SKM-1 treated with dmso at 0.1 percent for 144 hours (cell line): ENCODE measurements around the gene CCL21.

Source experiments
- DNase-seq: peaks from one replicate; lab custom pipeline; 2025; ENCODE audit not compliant: unreplicated experiment; lab: John Stamatoyannopoulos, UW

CCL21 gene

DNA sequence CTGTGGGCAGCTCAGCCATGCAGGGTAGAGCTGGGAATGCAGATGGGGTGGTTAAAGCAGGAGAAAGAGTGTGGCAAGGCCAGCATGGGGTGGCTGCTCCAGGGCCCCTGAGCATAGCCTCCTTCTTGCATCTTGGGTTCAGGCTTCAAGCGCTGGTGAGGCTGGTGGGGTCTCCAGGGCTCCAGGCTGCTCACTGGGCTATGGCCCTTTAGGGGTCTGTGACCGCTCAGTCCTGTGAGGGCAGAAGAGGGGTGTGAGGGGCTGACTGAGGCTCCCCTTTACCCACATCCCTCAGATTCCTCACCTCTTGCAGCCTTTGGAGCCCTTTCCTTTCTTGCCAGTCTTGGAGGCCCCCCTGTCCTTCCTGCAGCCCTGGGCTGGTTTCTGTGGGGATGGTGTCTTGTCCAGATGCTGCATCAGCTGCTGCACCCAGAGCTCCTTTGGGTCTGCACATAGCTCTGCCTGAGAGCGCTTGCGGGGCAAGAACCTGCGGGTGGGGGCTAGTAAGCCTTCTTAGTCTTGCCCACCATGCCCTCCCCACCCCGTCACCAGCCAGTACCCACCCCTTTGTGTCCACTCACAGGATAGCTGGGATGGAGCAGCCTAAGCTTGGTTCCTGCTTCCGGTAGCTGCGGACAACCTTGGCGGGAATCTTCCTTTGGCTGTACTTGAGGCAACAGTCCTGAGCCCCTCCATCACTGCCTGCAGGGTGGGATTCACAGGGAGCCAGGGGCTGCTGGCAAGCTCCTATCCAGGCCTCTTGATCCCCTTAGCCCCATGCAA is 549 bp downstream of the CCL21 start:
- no peak for DNase-seq

DNA sequence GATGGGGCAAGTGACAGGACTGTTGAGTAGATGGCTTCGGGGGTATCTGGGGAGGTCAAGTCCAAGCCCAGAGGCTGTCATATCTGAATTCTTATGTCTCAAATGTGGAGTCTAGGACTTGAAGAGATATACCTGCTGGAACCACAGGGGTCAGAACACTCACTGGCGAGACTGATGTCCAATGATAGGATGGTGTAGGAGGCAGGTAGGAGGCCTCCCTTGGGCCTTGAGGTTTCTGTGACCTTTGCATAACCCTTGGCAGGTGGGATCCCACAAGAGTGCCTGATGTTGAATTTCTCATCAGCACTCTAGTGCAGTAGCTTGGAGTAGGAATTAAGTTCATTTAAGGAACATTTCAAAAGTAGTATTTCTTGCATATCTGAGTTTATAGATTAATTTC is 2.8 kb downstream of the CCL21 start:
- DNase-seq: no peak

DNA sequence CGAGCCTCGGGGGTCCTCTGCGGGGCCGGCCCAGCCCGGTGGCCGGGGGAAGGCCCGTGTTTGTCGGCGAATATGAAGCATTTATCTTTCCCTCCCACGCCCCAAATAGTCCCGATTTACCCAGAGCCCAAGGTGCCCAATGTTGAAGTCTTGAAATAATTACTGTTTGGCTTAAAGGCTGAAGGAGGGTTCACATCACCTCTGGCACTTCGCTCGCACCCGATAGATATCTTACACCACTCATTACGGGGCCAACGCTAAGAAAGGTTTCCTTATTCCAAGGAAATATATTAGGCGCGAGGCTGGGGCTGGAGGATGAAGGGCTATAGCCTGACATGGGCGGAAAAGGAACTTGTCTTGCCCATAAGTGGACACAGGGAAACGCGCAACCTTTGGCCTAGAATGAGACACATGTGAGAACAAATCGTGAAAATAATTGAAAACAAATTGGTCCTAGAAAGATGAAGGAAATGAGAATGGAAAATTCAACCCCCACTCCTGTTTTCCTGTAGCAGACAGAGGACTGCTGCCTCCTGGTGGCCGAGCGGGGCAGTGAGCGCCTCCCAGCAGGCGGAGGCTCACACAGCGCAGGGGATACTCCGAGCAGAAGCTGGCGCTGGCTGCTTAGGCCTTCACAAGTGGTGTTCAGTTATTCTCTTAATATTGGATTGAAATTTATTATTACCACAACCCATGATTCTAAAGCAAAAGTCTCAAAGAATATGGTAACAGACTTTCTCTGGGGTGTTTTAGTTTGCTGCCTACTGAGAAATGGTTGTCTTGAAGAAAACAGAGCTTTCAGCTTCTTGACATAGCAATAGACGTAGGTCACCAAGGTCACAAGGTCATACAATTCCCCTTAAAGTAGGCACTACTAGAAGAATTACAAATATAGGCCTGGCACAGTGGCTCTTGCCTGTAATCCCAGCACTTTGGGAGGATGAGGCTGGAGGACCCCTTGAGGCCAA is 7.9 kb downstream of the CCL21 start:
- DNase-seq: peak; percentile 74

DNA sequence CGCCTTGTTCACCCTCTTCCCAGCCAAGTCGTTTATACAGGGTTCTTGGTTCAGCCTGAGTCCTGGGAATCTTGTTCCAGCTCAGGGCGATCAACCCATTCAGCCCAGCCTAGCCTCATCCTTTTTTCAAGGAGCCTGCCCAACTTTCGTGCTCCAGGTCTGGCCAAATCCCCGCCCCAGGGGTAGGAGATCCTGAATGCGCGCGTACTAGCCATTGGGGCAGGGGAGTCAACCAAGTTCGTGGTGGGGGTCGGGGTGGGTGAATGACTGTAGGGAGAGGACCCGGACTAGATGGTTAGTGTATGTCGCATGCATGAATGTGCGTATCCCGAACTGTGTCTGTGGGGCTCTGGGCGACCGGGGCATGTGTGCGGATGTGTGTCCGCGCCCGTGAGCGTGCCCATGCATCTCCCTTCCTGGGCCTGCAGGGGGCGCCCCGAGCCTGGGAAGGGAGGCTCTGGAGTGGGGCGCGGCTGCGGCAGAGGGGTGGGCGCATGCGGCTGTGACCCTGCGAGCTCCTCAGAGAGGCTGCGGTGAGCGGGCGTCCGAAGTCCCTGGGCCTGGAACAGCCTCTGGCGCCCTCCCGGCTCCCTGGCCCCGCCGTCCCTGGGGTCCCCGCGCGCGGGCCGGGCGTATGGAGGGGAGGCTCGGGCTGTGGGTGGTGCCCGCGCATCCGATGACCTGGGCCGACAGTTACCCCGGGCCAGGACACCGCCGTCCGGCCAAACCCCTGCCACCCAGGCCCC is 8.7 kb downstream of the CCL21 start:
- DNase-seq: peak; percentile 57

DNA sequence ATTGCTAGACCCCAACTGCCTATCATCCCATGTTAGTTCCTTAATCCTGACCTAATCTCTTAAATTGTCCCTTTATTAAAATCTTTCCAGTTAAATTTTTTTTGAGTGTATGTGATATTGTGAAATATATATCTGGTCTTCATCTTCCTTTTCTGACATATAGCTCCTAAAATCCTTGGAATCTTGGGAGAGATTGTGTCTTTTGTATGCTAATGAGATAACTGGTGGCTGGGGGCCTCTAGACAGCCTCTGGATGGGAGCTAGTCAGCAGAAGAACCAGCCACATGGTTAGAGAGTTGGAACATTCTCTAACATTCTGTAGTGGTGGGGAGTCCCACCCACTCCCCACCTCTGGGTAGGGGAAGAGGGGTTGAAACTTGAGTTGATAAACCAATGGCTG is 15.1 kb downstream of the CCL21 start:
- DNase-seq: no peak

DNA sequence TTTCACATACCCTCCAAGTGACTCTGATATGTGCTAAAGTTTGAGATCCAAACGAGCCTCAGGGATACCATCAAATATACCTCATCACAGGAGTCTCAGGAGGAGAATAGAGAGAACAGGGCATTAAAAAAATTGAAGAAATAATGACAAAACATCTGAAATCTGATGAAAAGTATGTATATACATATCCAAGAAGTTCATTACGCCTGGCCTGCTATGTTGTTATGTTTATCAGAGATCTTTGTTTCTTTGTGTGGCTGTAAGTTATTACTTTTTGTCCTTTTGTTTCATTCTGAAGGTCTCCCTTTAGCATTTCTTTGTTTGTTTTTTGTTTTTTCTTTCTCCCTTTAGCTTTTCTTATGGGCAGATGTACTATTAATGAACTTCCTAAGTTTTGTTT is 16.4 kb downstream of the CCL21 start:
- DNase-seq: no peak

DNA sequence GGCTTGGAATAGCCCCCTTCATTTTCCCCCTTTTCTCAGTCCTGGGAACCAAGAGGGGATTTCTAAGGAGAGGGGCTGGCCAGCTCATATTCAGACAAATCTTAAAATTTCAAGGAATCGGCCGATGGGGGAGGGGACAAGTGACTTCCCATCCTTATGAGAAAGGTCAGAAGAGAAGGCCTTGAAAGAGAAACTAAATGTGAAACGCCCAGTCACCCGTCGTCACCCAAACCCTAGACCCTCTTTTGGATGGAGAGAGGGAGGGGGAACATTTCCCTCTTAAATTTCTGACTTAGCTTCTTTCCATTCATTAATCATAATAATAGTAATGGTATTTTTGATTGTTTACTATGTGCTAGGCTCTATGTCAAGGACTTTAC is 18.0 kb downstream of the CCL21 start:
- DNase-seq: no peak

DNA sequence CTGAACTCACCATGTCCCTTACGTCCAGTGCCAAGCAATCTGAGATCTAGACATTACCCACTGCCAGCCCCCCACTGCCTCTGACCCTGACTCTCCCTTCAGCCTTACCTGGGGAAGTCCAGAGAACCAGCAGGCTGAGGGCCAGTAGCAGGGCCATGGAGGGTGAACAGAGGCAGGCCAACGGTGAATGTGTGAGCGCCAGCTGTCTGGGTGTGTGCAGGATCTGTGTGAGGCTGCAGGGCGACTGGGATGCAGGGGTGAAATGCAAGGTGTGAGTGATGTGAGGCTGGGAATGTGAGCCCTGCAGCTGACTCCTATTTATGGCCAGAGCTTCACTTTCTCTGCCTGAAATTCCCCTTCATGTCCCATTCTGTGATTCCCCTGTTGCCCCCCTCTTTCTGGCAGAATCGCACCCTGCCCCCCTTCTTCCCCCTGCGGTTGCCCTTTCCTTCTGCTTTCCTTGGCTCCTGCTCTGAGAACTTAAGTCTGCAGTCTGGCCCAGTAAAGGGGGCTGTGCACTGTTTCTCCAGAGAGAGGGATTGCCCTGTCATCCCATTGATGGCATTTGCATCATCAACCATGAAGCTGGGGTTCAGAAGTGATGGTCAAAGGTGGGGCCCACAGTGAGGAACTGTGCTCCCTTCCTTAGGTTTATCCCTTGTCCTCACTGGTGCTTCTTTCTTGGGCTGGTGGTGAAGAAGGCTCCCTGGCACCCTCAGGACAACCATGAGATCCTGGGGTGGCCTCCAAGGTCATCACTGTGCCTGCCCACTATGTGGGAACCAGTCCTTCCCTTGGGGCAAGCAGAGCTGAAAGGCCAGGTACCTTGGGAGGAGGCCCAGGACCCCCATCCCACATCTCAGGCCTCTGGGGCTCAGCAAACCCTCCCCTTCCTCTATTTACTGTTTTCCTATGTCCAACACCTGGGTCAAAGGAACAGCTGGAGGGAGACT is 18.7 kb downstream of the CCL21 start, which contains the start of gene CCL19:
Gene CCL19 (minus strand): TSS at position 294 of the 953 bp plus-strand sequence. CDS start 137 bp downstream, at position 157.
- peak; percentile 3 for DNase-seq

DNA sequence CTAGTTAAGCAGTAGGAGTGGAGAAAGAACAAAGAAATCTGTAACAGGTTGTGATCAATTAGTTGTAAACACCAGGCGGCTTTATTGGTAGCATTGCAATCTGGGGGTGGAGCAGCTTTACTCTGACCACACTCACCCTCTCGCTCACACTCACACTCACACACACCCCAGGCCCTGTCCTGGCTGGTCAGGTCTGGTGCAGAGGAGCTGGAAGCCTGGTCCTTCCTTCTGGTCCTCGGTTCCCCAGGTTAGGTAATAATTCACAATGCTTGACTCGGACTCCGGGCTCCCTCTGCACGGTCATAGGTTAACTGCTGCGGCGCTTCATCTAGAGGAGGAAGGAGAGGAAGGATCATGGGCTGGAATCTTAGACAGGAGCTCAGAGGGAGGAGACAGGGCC is 20.4 kb downstream of the CCL21 start:
- no peak for DNase-seq

DNA sequence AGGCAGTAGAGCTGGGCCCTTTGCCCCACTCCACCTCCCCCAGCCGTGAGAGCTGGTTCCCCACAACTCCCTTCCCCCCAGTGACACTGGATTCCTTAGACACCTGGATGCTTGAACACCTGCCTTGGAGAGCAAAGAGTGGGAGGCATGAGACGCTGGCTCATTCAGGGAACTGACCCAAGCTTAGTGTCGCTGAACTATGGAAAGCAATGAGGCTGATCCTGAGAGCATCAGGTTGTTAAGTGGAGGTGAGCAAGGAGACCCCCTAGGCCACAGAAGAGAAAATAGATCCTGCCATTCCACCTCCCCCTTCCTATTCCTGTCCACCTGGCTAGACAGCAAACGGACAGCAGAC is 20.8 kb downstream of the CCL21 start:
- DNase-seq: no peak

DNA sequence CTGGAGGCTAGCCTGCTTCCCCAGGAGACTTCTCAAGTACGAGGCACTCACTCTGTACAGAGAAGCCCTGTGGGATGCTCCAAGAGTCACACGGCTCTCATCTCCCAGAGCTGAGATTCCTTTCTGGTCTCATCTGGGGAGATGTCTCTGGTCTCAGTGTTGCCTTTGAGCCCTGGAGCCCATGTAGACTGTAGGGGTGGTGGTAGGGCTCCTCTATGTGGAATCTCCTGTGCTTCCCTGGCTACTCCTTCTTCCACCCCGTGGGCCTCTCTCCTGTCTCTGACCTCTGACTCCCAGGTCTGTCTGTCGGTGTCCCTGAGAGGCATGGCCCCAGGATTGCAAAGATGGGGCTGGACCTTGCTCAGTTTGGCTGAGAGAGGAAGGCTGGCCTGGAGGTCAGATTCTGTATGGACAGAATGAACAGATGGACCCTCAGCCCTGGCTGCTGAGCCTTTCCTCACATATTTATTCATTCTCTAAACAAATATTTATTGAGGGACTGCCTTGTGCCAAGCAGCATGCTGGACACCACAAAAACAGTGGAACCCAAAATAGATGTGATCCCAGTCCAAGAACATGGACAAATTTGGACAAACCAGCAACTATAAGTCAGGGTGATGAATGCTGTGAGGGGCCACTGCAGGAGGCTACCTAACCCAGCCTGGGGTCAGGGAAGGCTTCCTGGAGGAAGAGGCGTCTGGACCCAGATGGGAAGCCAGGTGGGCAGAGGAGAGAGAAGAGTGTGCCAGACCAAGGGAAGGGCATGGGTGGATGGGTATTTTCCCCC is 21.4 kb downstream of the CCL21 start:
- DNase-seq: no peak

DNA sequence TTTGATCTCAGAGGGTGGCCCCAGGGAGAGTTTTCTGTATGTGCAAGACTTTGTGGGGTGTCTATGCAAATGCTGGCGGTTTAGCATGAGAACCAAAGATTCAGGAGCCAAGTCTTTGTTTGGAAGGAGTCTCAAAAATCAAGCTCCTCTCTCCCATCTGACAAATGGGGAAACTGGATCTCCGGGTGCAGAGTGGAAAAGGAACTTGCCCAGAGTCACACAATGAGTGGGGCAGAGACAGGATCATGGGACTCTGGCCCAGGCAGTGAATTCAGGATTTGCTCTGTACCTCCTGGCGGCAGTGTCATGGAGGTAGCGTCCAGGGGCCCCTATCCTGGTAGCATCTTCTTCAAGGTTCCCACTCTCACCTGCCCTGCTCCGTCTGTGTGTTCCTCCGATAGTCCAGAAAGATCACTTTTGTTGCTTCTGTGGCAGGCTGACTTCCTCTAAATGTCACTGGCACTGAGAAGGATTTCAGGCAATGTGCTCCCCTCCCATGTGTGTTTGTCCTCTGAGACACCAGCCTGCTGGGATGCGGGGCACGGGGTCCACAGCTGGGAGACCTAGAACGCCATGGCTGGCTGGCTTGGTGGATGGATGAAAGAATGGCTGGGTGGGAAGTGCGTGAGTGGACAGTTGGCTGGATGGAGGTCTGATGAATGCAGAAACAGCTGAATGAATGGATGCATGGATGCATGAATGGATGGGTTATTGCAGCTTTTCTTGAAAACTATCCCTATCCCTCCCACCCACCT is 22.5 kb downstream of the CCL21 start:
- no peak for DNase-seq

DNA sequence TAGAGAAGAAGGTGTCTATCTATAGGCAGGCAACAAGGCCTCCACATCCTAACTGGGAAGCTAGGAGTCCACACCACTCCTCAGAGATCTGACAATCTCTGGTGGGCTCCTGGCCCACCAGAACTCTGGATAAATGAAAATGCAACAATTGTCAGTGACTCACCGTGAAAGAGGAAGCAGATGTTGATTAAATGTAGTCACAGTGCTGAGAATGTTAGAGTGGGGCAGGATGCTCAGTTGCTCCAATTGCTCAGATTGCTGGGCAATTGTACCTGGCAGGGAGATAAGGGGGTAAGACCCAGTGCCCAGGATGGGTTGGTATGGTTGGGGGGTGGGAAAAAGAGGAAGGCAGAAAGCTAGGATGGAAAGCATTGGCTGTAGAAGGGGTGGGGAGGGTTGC is 23.2 kb downstream of the CCL21 start:
- peak; percentile 3 for DNase-seq

DNA sequence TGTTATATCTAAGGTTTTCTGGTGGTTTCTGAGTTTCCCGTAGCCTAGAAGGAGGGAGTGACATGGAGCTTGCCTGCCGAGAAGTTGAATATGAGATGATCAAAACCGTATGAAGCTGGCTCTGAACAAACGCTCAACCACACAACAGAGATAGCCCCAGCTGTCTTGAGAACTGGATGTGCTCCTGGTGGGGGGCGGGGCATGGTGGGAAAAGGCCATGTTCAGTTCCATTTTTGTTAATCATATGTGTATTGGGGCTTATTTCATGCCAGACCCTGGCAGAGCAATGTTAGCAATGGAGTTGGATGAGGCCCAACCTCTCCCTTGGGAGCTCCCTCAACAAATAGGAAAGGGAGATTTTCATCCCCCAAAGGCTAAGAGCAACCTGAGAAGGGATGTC is 23.7 kb downstream of the CCL21 start:
- DNase-seq: no peak

DNA sequence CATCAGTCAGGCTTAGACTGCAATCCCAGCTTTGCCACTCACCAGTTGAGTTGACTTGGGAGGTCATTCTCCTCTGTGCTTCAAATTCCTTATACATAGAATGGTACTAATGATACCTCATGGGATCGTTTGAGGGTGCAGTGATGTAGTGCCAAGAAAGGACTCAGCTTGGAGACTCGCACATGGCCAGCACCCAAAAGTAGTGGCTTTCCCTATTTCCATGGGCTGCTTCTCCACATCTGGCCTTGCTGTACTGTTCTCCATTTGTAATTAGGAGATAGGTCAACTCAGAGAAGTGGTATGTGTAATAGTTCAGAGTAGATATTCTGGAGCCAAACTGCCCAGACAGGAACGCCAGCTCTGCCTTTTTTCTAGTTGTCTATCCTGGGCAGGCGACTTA is 24.3 kb downstream of the CCL21 start:
- DNase-seq: no peak

DNA sequence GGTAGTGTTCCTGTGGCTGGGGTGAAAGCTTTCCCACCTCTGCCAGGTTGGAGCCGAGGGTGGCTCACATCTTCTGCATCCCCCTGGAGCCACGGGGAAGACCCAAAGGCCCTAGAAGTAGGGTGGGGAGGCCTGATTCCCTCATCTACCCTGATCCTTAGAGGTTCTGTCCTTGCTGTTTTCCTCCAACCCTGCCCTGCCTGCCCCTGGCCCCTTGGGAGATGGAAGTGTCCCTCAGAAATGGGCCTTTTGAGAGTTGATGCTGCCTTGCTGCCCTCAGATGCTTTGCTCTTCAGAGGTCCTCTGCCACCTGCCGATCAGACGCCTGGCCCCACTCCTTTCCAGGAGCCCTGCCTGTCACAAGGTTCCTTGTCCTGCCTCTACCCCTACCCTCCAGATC is 25.1 kb downstream of the CCL21 start:
- no peak for DNase-seq

DNA sequence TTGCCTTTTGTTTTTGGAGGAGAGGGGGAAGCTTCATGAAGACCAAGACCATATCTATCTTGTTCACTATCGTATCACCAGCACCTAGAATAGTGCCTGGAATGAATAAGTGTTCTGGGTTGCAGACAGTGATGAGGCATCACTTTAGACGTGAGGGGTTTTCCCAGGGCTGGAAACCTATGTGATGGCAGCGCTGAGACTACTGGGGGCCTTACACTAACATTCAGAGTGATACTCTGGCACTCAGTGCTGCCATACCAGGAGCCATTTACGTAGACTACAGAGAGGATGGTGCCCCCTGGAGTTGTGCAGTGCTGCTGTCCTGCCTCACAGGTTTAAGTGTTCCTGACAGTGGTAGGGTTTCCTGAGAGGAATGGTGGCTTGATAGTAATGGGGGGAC is 25.8 kb downstream of the CCL21 start:
- no peak for DNase-seq

DNA sequence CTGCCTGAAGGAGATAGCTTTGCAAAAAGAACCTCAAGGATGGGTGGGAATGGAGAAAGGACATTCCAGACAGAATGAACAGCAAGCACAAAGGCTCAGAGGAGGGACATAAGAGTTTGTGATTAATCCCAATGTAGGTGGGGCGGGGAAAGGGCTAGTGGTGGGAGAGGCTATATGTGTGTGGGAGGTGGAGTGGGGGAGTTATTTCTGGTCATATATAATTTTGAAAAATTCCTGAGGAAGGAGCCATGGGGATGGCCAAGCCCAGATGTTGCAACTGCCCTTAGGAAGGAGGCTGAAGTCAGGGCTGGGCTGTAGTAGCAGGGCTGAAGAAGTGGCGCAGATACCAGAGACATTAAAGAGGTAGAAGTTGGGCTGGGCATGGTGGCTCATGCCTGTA is 34.1 kb downstream of the CCL21 start:
- no peak for DNase-seq
